Neural crest cell (in vitro differentiated cells): Measurements from ENCODE around the gene SLC28A2. TPM values are rescaled to one million over a fixed set of nuclear protein-coding genes. Genes with fewer than 3 reads are reported as not detected.
"Not testable (repeated sequence)": the region's sequence is repeated elsewhere in the genome, so short reads cannot be mapped to it uniquely, and the experiment has no call there.

ENCODE experiments used
- DNase-seq: peaks from one replicate; pipeline ENCODE4 v3.0.0; 2021; ENCODE audit warnings: low read depth, mixed read lengths, low spot score
- H3K27ac Mint-ChIP-seq: one replicate; pipeline ENCODE4 v1.8.0; 2021; ENCODE audit warnings: mild to moderate bottlenecking, mixed read lengths; ENCODE audit not compliant: unreplicated experiment
- H3K27me3 Mint-ChIP-seq: 2 replicates; pipeline ENCODE4 v1.8.0; 2021; ENCODE audit warnings: low read depth, mild to moderate bottlenecking, mixed read lengths
- H3K36me3 Mint-ChIP-seq: 2 replicates; pipeline ENCODE4 v1.8.0; 2021; ENCODE audit warnings: low read depth, mild to moderate bottlenecking, mixed read lengths
- H3K4me1 Mint-ChIP-seq: 2 replicates; pipeline ENCODE4 v1.8.0; 2021; ENCODE audit warnings: mixed read lengths
- H3K4me3 Mint-ChIP-seq: one replicate; pipeline ENCODE4 v1.8.0; 2021; ENCODE audit warnings: mild to moderate bottlenecking, mixed read lengths
- H3K9me3 Mint-ChIP-seq: 2 replicates; pipeline ENCODE4 v1.8.0; 2021; ENCODE audit warnings: mixed read lengths
- total RNA-seq: library from RNA; stranded (reverse); gene quantifications from 2 replicates; pipeline ENCODE4 v1.2.1, GENCODE V29; 2021
- TF ChIP-seq, protein P1 (sequence below): fragments of 200-600 bp; sonication (generic); conservative IDR thresholded peaks from 2 replicates; pipeline ENCODE4 v1.5.0; 2021; ENCODE audit warnings: antibody characterized with exemption, mild to moderate bottlenecking

The SLC28A2 gene
- total RNA-seq, 1 donor from 2014 or later: not detected

DNA sequence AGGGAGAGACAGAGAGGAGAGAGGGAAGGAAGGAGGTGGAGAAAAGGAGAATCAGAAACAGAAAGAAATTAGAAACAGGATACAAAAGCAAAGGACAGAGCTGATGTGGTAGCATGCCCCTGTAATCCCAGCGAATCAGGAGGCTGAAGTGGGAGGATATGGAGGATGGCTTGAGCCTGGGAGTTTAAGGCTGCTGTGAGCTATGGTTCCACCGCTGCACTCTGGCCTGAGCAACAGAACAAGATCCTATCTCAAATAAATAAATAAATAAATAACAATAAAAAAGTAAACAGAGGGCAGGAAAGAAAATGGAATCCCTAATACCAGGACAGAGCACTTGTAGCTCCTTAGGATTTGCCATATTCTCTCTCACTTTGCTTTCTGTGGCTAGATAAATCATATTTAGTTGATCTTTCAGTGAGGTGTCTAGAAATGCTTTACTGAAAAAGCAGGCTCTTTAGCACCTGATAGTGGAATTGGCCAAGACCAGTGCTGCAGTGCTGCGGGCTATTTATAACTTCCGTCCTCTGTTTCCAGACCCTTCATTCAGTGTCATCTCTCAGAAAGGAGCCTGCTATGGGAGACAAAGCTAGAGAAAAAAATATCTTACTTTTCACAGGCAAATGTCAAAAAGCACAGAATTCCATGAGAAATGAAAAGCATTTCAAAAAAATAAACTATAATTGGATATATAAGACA, 20.0 kb upstream of the SLC28A2 start:
- TF ChIP-seq, protein P1, sequence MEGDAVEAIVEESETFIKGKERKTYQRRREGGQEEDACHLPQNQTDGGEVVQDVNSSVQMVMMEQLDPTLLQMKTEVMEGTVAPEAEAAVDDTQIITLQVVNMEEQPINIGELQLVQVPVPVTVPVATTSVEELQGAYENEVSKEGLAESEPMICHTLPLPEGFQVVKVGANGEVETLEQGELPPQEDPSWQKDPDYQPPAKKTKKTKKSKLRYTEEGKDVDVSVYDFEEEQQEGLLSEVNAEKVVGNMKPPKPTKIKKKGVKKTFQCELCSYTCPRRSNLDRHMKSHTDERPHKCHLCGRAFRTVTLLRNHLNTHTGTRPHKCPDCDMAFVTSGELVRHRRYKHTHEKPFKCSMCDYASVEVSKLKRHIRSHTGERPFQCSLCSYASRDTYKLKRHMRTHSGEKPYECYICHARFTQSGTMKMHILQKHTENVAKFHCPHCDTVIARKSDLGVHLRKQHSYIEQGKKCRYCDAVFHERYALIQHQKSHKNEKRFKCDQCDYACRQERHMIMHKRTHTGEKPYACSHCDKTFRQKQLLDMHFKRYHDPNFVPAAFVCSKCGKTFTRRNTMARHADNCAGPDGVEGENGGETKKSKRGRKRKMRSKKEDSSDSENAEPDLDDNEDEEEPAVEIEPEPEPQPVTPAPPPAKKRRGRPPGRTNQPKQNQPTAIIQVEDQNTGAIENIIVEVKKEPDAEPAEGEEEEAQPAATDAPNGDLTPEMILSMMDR: no peak
- Mint-ChIP-seq H3K4me1 (no peaks in the 10 kb centered on the region), H3K9me3 (peaks cover 8% of the 10 kb centered on the region), H3K27me3 (peaks cover 14% of the 10 kb centered on the region), H3K4me3 (no peak overlapping the region), H3K27ac (no peak overlapping the region), H3K36me3 (peaks cover 2% of the 10 kb centered on the region)
- no peak for DNase-seq

DNA sequence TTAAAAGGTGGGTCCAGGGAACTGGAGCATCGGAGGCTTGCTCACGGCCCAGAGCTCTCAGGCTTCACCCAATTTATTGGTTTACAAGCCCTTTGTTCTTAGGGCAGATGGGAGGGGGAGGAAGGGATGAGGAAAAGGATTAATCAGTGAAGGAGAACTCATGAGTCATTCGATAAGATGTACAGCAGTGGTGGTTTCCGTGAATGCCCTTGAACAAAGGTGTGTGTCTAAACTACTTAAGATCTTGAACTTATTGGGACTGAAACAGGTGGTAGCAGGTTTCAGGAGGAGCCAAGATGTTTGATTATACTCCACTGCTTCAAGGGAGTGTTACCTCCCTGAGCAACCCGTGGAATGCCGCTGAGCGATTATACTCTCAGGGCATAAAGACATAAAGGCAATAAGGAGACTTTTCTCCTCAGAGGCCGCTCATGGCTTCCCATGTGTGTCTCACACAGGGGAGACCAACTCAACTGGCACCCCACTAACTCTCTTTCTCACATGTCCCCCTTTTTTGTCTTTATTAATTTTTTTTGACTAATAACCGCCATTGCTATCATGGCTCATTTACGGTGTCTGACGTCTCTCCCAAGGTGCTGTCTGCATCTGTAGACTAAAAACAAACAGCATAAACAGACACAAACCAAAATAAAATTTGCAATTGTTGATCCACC, 17.3 kb upstream of the SLC28A2 start:
- no peak overlapping the region for H3K4me3 Mint-ChIP-seq
- H3K9me3 Mint-ChIP-seq: peaks cover 18% of the 10 kb centered on the region

DNA sequence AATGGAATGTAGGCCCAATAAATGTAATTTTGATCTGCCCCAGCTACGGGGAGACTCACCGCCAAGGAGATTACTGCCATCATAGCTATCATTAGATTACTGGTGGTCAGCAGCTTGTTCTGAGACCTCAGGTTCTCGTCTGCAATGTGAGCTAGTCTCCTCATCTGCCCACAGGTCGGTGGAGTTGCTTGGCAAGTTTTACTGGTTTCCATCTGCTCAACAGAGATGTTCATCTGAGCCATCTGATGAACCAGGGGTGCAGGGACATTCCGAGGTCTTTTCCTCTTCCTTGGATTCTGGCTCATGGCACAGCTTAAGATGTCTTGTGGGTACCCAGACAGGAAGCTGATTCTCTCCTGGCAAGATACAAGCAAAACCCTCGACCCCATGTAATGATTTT, 15.2 kb upstream of the SLC28A2 start:
- not testable (repeated sequence) for H3K27me3 Mint-ChIP-seq, DNase-seq, H3K4me3 Mint-ChIP-seq, H3K27ac Mint-ChIP-seq, H3K4me1 Mint-ChIP-seq, H3K36me3 Mint-ChIP-seq
- H3K9me3 Mint-ChIP-seq: peaks cover 22% of the 10 kb centered on the region

More for the DNA sequence above, 17.3 kb upstream of the SLC28A2 start:
- TF ChIP-seq, protein P1: no peak
- peaks cover 5% of the 10 kb centered on the region for H3K36me3 Mint-ChIP-seq
- H3K4me1 Mint-ChIP-seq: no peaks in the 10 kb centered on the region
- peaks cover 14% of the 10 kb centered on the region for H3K27me3 Mint-ChIP-seq
- no peak for DNase-seq
- H3K27ac Mint-ChIP-seq: no peak overlapping the region

DNA sequence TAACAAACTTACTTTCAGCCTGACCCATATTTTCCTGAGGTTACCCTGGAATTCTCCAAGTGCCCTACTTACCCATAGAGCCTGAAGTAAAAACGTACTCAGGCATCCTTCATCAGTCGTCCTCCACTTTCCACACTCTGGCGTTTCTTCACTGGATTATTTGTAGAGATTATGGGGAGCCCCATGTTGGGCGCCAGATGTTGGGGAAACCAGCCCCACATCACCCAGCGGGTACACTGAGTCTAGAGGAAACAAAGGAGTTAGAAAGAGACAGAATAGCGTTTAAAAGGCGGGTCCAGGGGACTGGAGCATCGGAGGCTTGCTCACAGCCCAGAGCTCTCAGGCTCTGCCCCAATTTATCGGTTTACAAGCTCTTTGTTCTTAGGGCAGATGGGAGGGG, 9.7 kb upstream of the SLC28A2 start:
- DNase-seq: no peak
- Mint-ChIP-seq H3K36me3 (peaks cover 17% of the 10 kb centered on the region), H3K27me3 (peaks cover 4% of the 10 kb centered on the region), H3K27ac (no peak overlapping the region), H3K9me3 (peaks cover 24% of the 10 kb centered on the region), H3K4me1 (no peaks in the 10 kb centered on the region), H3K4me3 (no peak overlapping the region)
- TF ChIP-seq, protein P1: no peak

DNA sequence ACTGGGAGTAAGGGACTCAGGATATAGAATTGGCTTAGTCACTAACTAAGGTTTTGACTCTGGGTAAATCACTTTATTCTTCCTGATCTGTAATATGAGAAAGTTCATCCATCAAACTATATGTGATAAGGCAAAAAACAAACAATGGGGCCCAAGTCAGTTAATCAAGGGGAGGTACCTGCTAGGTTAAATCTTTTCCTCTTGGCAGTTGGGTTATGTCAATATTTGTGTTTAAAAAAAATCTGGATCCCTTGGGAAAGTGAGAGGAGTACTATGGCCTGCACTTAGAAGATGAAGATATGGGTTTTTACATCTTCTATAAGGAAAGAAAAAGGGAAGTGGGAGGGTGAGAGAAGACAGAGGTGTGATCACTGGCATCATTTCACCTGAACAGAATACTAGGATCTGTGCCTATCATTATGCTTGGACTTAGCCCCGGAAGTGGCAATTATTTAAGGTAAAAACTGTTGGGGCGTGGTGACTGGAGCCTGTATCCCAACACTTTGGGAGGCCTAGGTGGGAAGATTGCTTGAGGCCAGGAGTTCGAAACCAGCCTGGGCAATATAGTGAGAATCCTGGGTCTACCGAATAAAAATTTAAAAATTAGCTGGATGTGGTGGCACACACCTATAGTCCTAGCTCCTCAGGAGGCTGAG, 2.8 kb upstream of the SLC28A2 start:
- H3K27me3 Mint-ChIP-seq: no peaks in the 10 kb centered on the region
- H3K9me3 Mint-ChIP-seq: peaks cover 8% of the 10 kb centered on the region
- H3K4me1 Mint-ChIP-seq: no peaks in the 10 kb centered on the region

More for the DNA sequence above, 2.8 kb upstream of the SLC28A2 start:
- peaks cover 4% of the 10 kb centered on the region for H3K36me3 Mint-ChIP-seq
- no peak overlapping the region for H3K27ac Mint-ChIP-seq
- no peak overlapping the region for H3K4me3 Mint-ChIP-seq
- TF ChIP-seq, protein P1: no peak
- no peak for DNase-seq
